HepG2 (cell line): ENCODE measurements around the gene MSTN. TPM values are rescaled to one million over a fixed set of nuclear protein-coding genes. Genes with fewer than 3 reads are reported as not detected.

ENCODE experiments used
- ATAC-seq: fragments of 200-7000 bp; cut with Tn5 transposase; 3 replicates; pipeline ENCODE4 v1.9.1; 2020; ENCODE audit warnings: mild to moderate bottlenecking, moderate library complexity
- BruUV-seq: library from RNA; stranded (reverse); fragments of 400-500 nt; replicated peaks from 2 replicates; lab custom pipeline; 2021; lab: Mats Ljungman, UMichigan
- CTCF ChIA-PET: fragments of 300-600 bp; formaldehyde crosslinking; extraction: SDS; loops from one replicate; lab custom pipeline; 2021; ENCODE audit warnings: low total read pairs, inconsistent platforms, low intra/inter-chr PET ratio; lab: Yijun Ruan, JAX
- POLR2A ChIA-PET: fragments of 350-600 bp; sonication (Branson Sonifier 250); formaldehyde crosslinking; loops from one replicate; lab custom pipeline; 2020; ENCODE audit warnings: antibody characterized with exemption, inconsistent platforms; lab: Yijun Ruan, JAX
- DNase-seq: peaks from one replicate; pipeline ENCODE4 v3.0.0-alpha.2; 2015; ENCODE audit warnings: low spot score
- FAIRE-seq: peaks from 3 replicates; lab custom pipeline; 2011; peaks lifted over from hg19 to GRCh38; lab: Jason Lieb, UNC
- H2AFZ ChIP-seq: one replicate; pipeline ENCODE4 v1.6.1; 2011; ENCODE audit warnings: low read length, inconsistent platforms
- H3K27ac ChIP-seq: fragments of 300-600 bp; 3 replicates; pipeline ENCODE4 v1.8.0; 2011; ENCODE audit warnings: mixed run types, mild to moderate bottlenecking, mixed read lengths, low read length, inconsistent platforms; ENCODE audit not compliant: insufficient read depth; ENCODE audit errors: extremely low read length
- H3K27me3 ChIP-seq, 2 experiments: fragments of 200-600 bp in 1 of 2; 2 replicates in 1 of 2; 3 replicates in 1 of 2; pipeline versions ENCODE4 v1.6.0 to v1.8.0; 2011; ENCODE audit warnings: low read length in 2 of 2, mild to moderate bottlenecking in 2 of 2, moderate library complexity in 2 of 2, inconsistent platforms in 1 of 2; ENCODE audit not compliant: insufficient read depth in 2 of 2, control insufficient read depth in 1 of 2
- H3K36me3 ChIP-seq, 2 experiments: fragments of 200-600 bp in 1 of 2; replicated peaks in 1 of 2; 2 replicates in 1 of 2; 3 replicates in 1 of 2; pipeline versions ENCODE4 v1.5.1 to v1.8.0; 2011; ENCODE audit warnings: low read length in 2 of 2, inconsistent platforms in 1 of 2; ENCODE audit not compliant: insufficient read depth in 2 of 2, control insufficient read depth in 1 of 2
- H3K4me1 ChIP-seq: 2 replicates; pipeline ENCODE4 v1.5.1; 2012; ENCODE audit warnings: low read length, inconsistent platforms; ENCODE audit not compliant: insufficient read depth
- H3K4me2 ChIP-seq: 2 replicates; pipeline ENCODE4 v1.6.0; 2011; ENCODE audit warnings: low read depth, low read length, inconsistent platforms
- H3K4me3 ChIP-seq, 3 experiments: fragments of 200-600 bp in 1 of 3; sonication (generic), shearing (Covaris generic) in 1 of 3; replicated peaks in 1 of 3; 2 replicates each; pipeline ENCODE4 v1.5.1; 2011 to 2016; ENCODE audit warnings: low read length in 3 of 3, inconsistent platforms in 2 of 3, low read depth in 2 of 3, mild to moderate bottlenecking in 2 of 3, control low read depth in 1 of 3, mixed read lengths in 1 of 3; ENCODE audit not compliant: insufficient read depth in 1 of 3
- H3K79me2 ChIP-seq: one replicate; pipeline ENCODE4 v1.6.1; 2011; ENCODE audit warnings: low read length, inconsistent platforms; ENCODE audit not compliant: insufficient read depth
- H3K9ac ChIP-seq: 2 replicates; pipeline ENCODE4 v1.6.0; 2011; ENCODE audit warnings: mild to moderate bottlenecking, low read depth, low read length, inconsistent platforms; ENCODE audit not compliant: insufficient read depth
- H3K9me3 ChIP-seq: 2 replicates; pipeline ENCODE4 v1.5.1; 2012; ENCODE audit warnings: mild to moderate bottlenecking, low read length
- H4K20me1 ChIP-seq: 2 replicates; pipeline ENCODE4 v1.6.0; 2011; ENCODE audit warnings: inconsistent platforms, mild to moderate bottlenecking, low read length, moderate library complexity; ENCODE audit not compliant: insufficient read depth
- ATF7 ChIP-seq, 2 experiments: fragments of 450-650 bp in 1 of 2; sonication (generic) in 1 of 2; formaldehyde crosslinking in 1 of 2; IDR thresholded peaks; 2 replicates each; pipeline versions ENCODE4 v1.4.0 to v1.6.1; 2016 to 2020; ENCODE audit warnings: antibody characterized with exemption in 1 of 2, mild to moderate bottlenecking in 1 of 2, missing genetic modification reagents in 1 of 2
- ELF4 ChIP-seq: sonication (generic); formaldehyde crosslinking; IDR thresholded peaks from 2 replicates; pipeline ENCODE4 v1.5.0; 2020; ENCODE audit warnings: missing genetic modification reagents, mild to moderate bottlenecking, moderate library complexity, borderline replicate concordance
- GATAD1 ChIP-seq: IDR thresholded peaks from 2 replicates; pipeline ENCODE4 v1.6.1; 2016; ENCODE audit warnings: missing genetic modification reagents, missing compliant biosample characterization
- PBX2 ChIP-seq: IDR thresholded peaks from 2 replicates; pipeline ENCODE4 v1.6.1; 2016; ENCODE audit warnings: control low read depth
- ZBTB37 ChIP-seq: sonication (generic); formaldehyde crosslinking; IDR thresholded peaks from 2 replicates; pipeline ENCODE4 v1.4.0; 2020; ENCODE audit warnings: mild to moderate bottlenecking, missing genetic modification reagents
- ZBTB44 ChIP-seq: sonication (generic); formaldehyde crosslinking; IDR thresholded peaks from 2 replicates; pipeline ENCODE4 v1.4.0; 2020; ENCODE audit warnings: missing genetic modification reagents
- ZNF263 ChIP-seq: sonication (generic); formaldehyde crosslinking; IDR thresholded peaks from 2 replicates; pipeline ENCODE4 v1.4.0; 2020; ENCODE audit warnings: missing genetic modification reagents
- ZNF569 ChIP-seq: sonication (generic); formaldehyde crosslinking; IDR thresholded peaks from 2 replicates; pipeline ENCODE4 v1.5.0; 2020; ENCODE audit warnings: mild to moderate bottlenecking, missing genetic modification reagents, moderate library complexity, borderline replicate concordance
- ZNF792 ChIP-seq: IDR thresholded peaks from 2 replicates; pipeline ENCODE4 v1.6.1; 2016
- ZNF850 ChIP-seq: sonication (generic); formaldehyde crosslinking; conservative IDR thresholded peaks from 2 replicates; pipeline ENCODE4 v1.9.0; 2021; ENCODE audit warnings: mild to moderate bottlenecking, missing genetic modification reagents
- ZNF883 ChIP-seq: sonication (generic); formaldehyde crosslinking; IDR thresholded peaks from 2 replicates; pipeline ENCODE4 v1.5.1; 2020; ENCODE audit warnings: mild to moderate bottlenecking, missing genetic modification reagents; ENCODE audit errors: not compliant biosample characterization
- WGBS: methylation state at CpG from one replicate; pipeline ENCODE4 v1.1.6; 2017; ENCODE audit warnings: low lambda C conversion rate; 5-methylcytosine and 5-hydroxymethylcytosine counted together
- in situ Hi-C: cut with HindIII; loops from 2 replicates; pipeline ENCODE4 v1.10.0; 2017; ENCODE audit warnings: low pct_unique_long_range_greater_than_20kb; ENCODE audit not compliant: extremely low pct_ligation_motif_present
- intact Hi-C: fragments of 100-400 bp; cut with micrococcal nuclease; formaldehyde crosslinking; loops from one replicate; pipeline ENCODE4 v1.10.0; 2022; ENCODE audit not compliant: unreplicated experiment
- polyA plus RNA-seq, 8 experiments: library from polyadenylated mRNA; depleted of rRNA in 3 of 8; stranded (reverse) in 7 of 8; unstranded in 1 of 8; fragments of >200 nt; fragmentation: Illumina TruSeq in 4 of 8; extraction: Trizol in 4 of 8; gene quantifications; 2 replicates each; pipeline versions ENCODE4 v1.2.1 to v1.2.3, GENCODE V29; 2011 to 2016; ENCODE audit warnings: low read depth in 4 of 8, missing spikeins in 1 of 8, mixed read lengths in 1 of 8; ENCODE audit not compliant: insufficient read depth in 1 of 8
- total RNA-seq, 5 experiments: library from RNA; depleted of rRNA; stranded (reverse); fragments of >200 nt; fragmentation: Illumina TruSeq; extraction: Trizol; gene quantifications; 2 replicates each; pipeline ENCODE4 v1.2.3, GENCODE V29; 2016; ENCODE audit warnings: low read depth in 1 of 5

The MSTN gene
- total and polyA plus RNA-seq, 2 of the 13 experiments (the other 11 are each of a cell fraction or from before 2014, with no cell fraction given), result 0.04 TPM; not detected in 1

- H3K9ac ChIP-seq, result no peak overlapping the region
- POLR2A ChIA-PET, result no interaction called here
- DNase-seq, result no peak
- no peaks in the 10 kb centered on the region for H3K9me3 ChIP-seq
- no peak overlapping the region for H3K4me3 ChIP-seq
- H3K4me2 ChIP-seq, result no peak overlapping the region
- WGBS, result 14% methylated on average over 4 of the region's 4 CpGs
- CTCF ChIA-PET, result no interaction called here
- H3K27ac ChIP-seq, result no peak overlapping the region
- H3K4me1 ChIP-seq, result no peaks in the 10 kb centered on the region
- H3K79me2 ChIP-seq, result no peaks in the 10 kb centered on the region
- intact Hi-C loops (no loop called here), in situ Hi-C loops (loop anchor here (10.0 to 25.0 kb wide), 3 partner anchors 261 to 404 kb away; partner anchors contain the start of genes ANKAR and ASNSD1)
- no peak overlapping the region for H2AFZ ChIP-seq
- no peak for FAIRE-seq
- H4K20me1 ChIP-seq, result no peaks in the 10 kb centered on the region
- BruUV-seq, result no TSS peak
- TF ChIP-seq ELF4 (CRISPR knock-in tag), result no peak
- TF ChIP-seq ZNF792 (CRISPR knock-in tag), result no peak
- TF ChIP-seq ZNF263, result no peak
- TF ChIP-seq ZBTB37 (CRISPR knock-in tag), result no peak
- no peak for TF ChIP-seq GATAD1 (CRISPR knock-in tag)
- no peak for TF ChIP-seq ZNF850 (CRISPR knock-in tag)
- no peak for TF ChIP-seq ZNF569 (CRISPR knock-in tag)
- TF ChIP-seq ZNF883, result no peak
- TF ChIP-seq PBX2 (CRISPR knock-in tag), result no peak
- TF ChIP-seq ATF7 (IDR thresholded peaks at IDR 0.05), result no peak
- TF ChIP-seq ATF7 (CRISPR knock-in tag; IDR thresholded peaks at IDR 0.05), result no peak
- no peak for TF ChIP-seq ZBTB44 (CRISPR knock-in tag)
- no peaks in the 10 kb centered on the region for H3K27me3 ChIP-seq
- H3K36me3 ChIP-seq, result no peaks in the 10 kb centered on the region
- ATAC-seq, result no peak
Observed at GRCh38 chr2:190065839-190066238, 3.3 kb upstream of the MSTN start.
